ENCODE measurements around the gene TRAF3IP3. TPM values are rescaled to one million over a fixed set of nuclear protein-coding genes. Genes with fewer than 3 reads are reported as not detected.

Gene TRAF3IP3
- total RNA-seq, 6 experiments from 2014 or later: 0.95 to 7.7 (median 1.6) TPM

GRCh38 chr1:209830722-209831121, 74.9 kb downstream of the TRAF3IP3 start:
- Histone ChIP-seq H3K27me3 (no peaks in the 10 kb centered on the region), H3K27ac (no peak overlapping the region), H3K36me3 (peaks cover 0 to 50% (median 19%) of the 10 kb centered on the region in 4 donors), H3K4me3 (no peak overlapping the region), H3K9me3 (no peaks in the 10 kb centered on the region), H3K4me1 (peaks cover 0 to 8% (median 0%) of the 10 kb centered on the region in 4 donors)
- no peak for DNase-seq
- TF ChIP-seq CTCF (IDR thresholded peaks at IDR 0.05): no peak
- no peak for TF ChIP-seq POLR2A (IDR thresholded peaks at IDR 0.05)
- intact Hi-C loops (cut with DNase I): no loop called here
- ATAC-seq: no peak
- 71% methylated on average over 3 of the region's 3 CpGs for WGBS (ENCODE audit: insufficient coverage, low coverage, low lambda C conversion rate, missing lambda C conversion rate)

- intact Hi-C loops (cut with DNase I): no loop called here
- WGBS (ENCODE audit: insufficient coverage, low coverage, low lambda C conversion rate, missing lambda C conversion rate): 93% methylated on average over 1 of the region's 1 CpG
- ATAC-seq (no peak), DNase-seq (no peak)
- H3K27me3 ChIP-seq: no peaks in the 10 kb centered on the region
- TF ChIP-seq POLR2A (IDR thresholded peaks at IDR 0.05): no peak
- no peak for TF ChIP-seq CTCF (IDR thresholded peaks at IDR 0.05)
- no peak overlapping the region for H3K27ac ChIP-seq
- H3K9me3 ChIP-seq: no peaks in the 10 kb centered on the region
- H3K4me3 ChIP-seq: no peak overlapping the region
- H3K4me1 ChIP-seq: peaks cover 0 to 8% (median 0%) of the 10 kb centered on the region in 4 donors
- H3K36me3 ChIP-seq: peaks cover 0 to 51% (median 21%) of the 10 kb centered on the region in 4 donors
Observed at GRCh38 chr1:209831615-209832014, 75.8 kb downstream of the TRAF3IP3 start.

Other genes starting within 250 kb of the TRAF3IP3 start
- gene CAMK1G, start 172.3 kb upstream of the TRAF3IP3 start, total RNA-seq: under 1 TPM in 4 of 6 experiments, not detected in 2; 0.17 to 0.80 (median 0.37) TPM
- gene LAMB3, start 103.6 kb upstream of the TRAF3IP3 start, total RNA-seq: 10 to 100 TPM in 1 of 6 experiments, 1 to 10 TPM in 5; 5.0 to 14.6 (median 8.4) TPM
- gene G0S2, start 80.6 kb upstream of the TRAF3IP3 start, total RNA-seq: 100 to 1,000 TPM in 4 of 6 experiments, 10 to 100 TPM in 2; 36.9 to 749 (median 247) TPM
- gene HSD11B1, start 51.2 kb upstream of the TRAF3IP3 start, total RNA-seq: 100 to 1,000 TPM; 281 to 749 (median 512) TPM
- 1 to 10 TPM in 3 of 6 experiments, under 1 TPM in 3; 0.81 to 1.6 (median 1.0) TPM for gene C1orf74, start 28.5 kb downstream of the TRAF3IP3 start, total RNA-seq
- 10 to 100 TPM; 24.9 to 33.9 (median 28.9) TPM for gene IRF6, start 50.1 kb downstream of the TRAF3IP3 start, total RNA-seq
- 1 to 10 TPM; 4.6 to 10.0 (median 6.4) TPM for gene UTP25, start 71.9 kb downstream of the TRAF3IP3 start, total RNA-seq
- gene SYT14, start 182.2 kb downstream of the TRAF3IP3 start, total RNA-seq: not detected

Measured in right lobe of liver (tissue), 6 donors.